ENCODE data around the gene DUS4L. TPM values are rescaled to one million over a fixed set of nuclear protein-coding genes. Genes with fewer than 3 reads are reported as not detected.

The DUS4L gene
- polyA plus RNA-seq, 6 donors from 2014 or later, result 0.91 to 10.0 (median 7.6) TPM

DNA sequence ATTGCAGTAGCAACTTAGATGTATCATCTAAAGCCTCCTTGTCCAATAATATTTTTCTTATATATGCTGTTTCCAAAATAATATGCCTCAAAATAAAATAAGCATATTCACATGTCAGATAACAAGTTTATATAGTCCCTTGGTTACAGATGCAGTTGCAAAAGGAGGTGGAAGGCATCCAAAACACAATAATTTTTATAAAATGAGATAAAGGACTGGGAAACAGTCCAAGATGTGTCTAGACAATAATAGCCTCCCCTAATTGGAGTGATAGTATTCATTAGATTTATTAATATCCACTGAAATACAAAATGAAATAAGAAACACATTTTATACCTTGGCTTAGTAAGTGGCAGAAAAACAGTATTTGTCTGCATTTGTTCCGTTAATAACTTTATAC lies 46.6 kb downstream of the DUS4L start:
- DNase-seq, result no peak
- Mint-ChIP-seq H3K9me3 (no peaks in the 10 kb centered on the region), H3K36me3 (peaks cover 11 to 26% of the 10 kb centered on the region in 2 donors), H3K4me3 (no peak overlapping the region), H3K27me3 (no peaks in the 10 kb centered on the region), H3K4me1 (no peaks in the 10 kb centered on the region), H3K27ac (no peak overlapping the region)
- ATAC-seq (ENCODE audit: low read depth in 2 of 2), result no peak

DNA sequence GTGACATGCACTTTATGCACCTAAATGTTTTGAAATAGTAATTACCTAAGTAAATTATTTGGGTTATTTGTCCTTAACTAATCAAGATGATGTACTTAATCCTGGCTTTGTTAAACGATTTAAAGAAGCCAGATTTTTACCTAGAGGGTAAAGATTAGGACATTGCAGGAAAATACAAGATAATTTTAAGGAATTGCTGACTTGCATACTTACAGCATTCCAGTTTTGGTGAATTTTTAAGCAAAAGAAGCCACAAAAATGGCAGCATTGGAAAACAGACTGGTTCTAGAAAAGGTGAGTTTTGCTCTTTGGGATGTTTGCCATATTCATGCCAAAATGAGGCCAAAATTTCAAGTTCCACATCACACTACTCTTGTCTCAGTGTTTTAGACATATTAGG lies 49.7 kb downstream of the DUS4L start:
- Mint-ChIP-seq H3K4me1 (no peaks in the 10 kb centered on the region), H3K4me3 (no peak overlapping the region), H3K36me3 (peaks cover 19 to 23% of the 10 kb centered on the region in 2 donors), H3K27ac (no peak overlapping the region), H3K9me3 (no peaks in the 10 kb centered on the region), H3K27me3 (no peaks in the 10 kb centered on the region)
- DNase-seq (no peak), ATAC-seq (ENCODE audit: low read depth in 2 of 2) (no peak)

DNA sequence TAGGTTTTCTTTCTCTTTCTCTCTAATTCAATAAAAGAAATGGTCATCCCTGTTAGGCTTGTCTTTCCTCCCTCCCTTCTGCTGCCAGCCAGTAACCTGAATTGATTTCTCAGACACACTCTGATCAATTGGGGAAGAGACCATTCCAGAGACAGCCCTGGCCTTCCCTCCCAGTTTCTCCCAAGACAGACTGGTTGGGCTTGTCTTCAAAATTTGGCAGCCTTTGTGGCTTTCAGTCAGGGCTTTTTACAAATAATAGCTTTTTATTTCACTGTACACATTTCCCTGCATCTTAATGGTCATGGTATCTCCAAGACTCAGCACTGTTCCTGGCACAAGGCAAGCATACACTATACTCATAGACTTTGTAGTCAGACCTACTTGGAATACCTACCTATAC lies 50.2 kb downstream of the DUS4L start:
- Mint-ChIP-seq H3K27ac (peak overlapping the region in 2 of 6 donors; percentile 49 to 69), H3K9me3 (no peaks in the 10 kb centered on the region), H3K4me3 (no peak overlapping the region), H3K4me1 (no peaks in the 10 kb centered on the region), H3K36me3 (peaks cover 15 to 18% of the 10 kb centered on the region in 2 donors), H3K27me3 (no peaks in the 10 kb centered on the region)
- no peak for DNase-seq
- no peak for ATAC-seq (ENCODE audit: low read depth in 2 of 2)

- Mint-ChIP-seq H3K27me3 (no peaks in the 10 kb centered on the region), H3K4me3 (no peak overlapping the region), H3K9me3 (no peaks in the 10 kb centered on the region), H3K27ac (no peak overlapping the region), H3K36me3 (peaks cover 10 to 13% of the 10 kb centered on the region in 2 donors), H3K4me1 (no peaks in the 10 kb centered on the region)
- ATAC-seq (ENCODE audit: low read depth in 2 of 2) (no peak), DNase-seq (no peak)
Observed at GRCh38 chr7:107614425-107614824, 50.7 kb downstream of the DUS4L start.

- Mint-ChIP-seq H3K4me1 (no peaks in the 10 kb centered on the region), H3K27ac (no peak overlapping the region), H3K36me3 (peaks cover 8 to 13% of the 10 kb centered on the region in 2 donors), H3K9me3 (no peaks in the 10 kb centered on the region), H3K4me3 (no peak overlapping the region), H3K27me3 (no peaks in the 10 kb centered on the region)
- ATAC-seq (ENCODE audit: low read depth in 2 of 2) (no peak), DNase-seq (no peak)
Observed at GRCh38 chr7:107615910-107616680, 52.3 kb downstream of the DUS4L start.

DNA sequence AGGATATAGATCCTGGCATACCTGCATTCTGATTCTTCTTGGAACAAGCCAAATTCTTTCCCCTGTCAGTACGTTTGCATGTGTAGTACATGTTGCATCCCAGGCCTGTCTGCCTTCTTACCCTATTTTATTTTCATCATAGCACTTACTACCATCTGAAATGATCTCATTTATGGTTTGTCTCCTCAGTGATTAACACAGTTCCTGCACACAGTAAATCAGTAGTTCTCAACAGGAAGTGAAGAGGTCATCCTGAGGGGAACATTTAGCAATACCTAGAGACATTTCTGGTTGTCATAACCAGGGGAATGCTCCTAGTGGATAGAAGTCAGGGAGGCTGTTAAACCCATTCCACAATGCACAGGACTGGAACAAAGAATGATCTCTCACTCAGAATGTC lies 58.7 kb downstream of the DUS4L start:
- DNase-seq (no peak), ATAC-seq (ENCODE audit: low read depth in 2 of 2) (no peak)
- no peak overlapping the region for H3K4me3 Mint-ChIP-seq
- H3K27ac Mint-ChIP-seq, result no peak overlapping the region
- no peaks in the 10 kb centered on the region for H3K27me3 Mint-ChIP-seq
- peaks cover 0 to 6% (median 0%) of the 10 kb centered on the region in 7 donors for H3K9me3 Mint-ChIP-seq
- no peaks in the 10 kb centered on the region for H3K4me1 Mint-ChIP-seq
- H3K36me3 Mint-ChIP-seq, result peaks cover 0 to 6% of the 10 kb centered on the region in 2 donors

GRCh38 chr7:107622894-107623293 lies 59.1 kb downstream of the DUS4L start:
- no peak for DNase-seq
- Mint-ChIP-seq H3K27me3 (no peaks in the 10 kb centered on the region), H3K27ac (no peak overlapping the region), H3K4me3 (no peak overlapping the region), H3K4me1 (peaks cover 0 to 3% (median 3%) of the 10 kb centered on the region in 3 donors), H3K36me3 (peaks cover 0 to 6% of the 10 kb centered on the region in 2 donors), H3K9me3 (peaks cover 0 to 6% (median 0%) of the 10 kb centered on the region in 7 donors)
- no peak for ATAC-seq (ENCODE audit: low read depth in 2 of 2)

GRCh38 chr7:107627002-107627401 lies 63.2 kb downstream of the DUS4L start:
- ATAC-seq (ENCODE audit: low read depth in 2 of 2) (no peak), DNase-seq (no peak)
- no peaks in the 10 kb centered on the region for H3K27me3 Mint-ChIP-seq
- peaks cover 11 to 38% (median 34%) of the 10 kb centered on the region in 3 donors for H3K4me1 Mint-ChIP-seq
- H3K36me3 Mint-ChIP-seq, result peaks cover 0 to 6% of the 10 kb centered on the region in 2 donors
- H3K9me3 Mint-ChIP-seq, result peaks cover 0 to 6% (median 0%) of the 10 kb centered on the region in 7 donors
- peak overlapping the region in 1 of 6 donors; percentile 21 for H3K27ac Mint-ChIP-seq
- no peak overlapping the region for H3K4me3 Mint-ChIP-seq

Other genes starting within 250 kb of the DUS4L start
- under 1 TPM in 4 of 6 donors, not detected in 2; 0.08 to 0.89 (median 0.33) TPM for gene GPR22, start 93.9 kb upstream of the DUS4L start, polyA plus RNA-seq (ENCODE audit: low read depth in 6 of 6)
- 10 to 100 TPM; 19.3 to 38.9 (median 23.4) TPM for gene COG5, start 51 bp upstream of the DUS4L start, polyA plus RNA-seq (ENCODE audit: low read depth in 6 of 6)
- gene BCAP29, start 16.3 kb downstream of the DUS4L start, polyA plus RNA-seq (ENCODE audit: low read depth in 6 of 6), result 10 to 100 TPM; 63.0 to 89.2 (median 77.5) TPM
- gene SLC26A4, start 96.9 kb downstream of the DUS4L start, polyA plus RNA-seq (ENCODE audit: low read depth in 6 of 6), result under 1 TPM in 2 of 6 donors, not detected in 4; 0.09 to 0.19 TPM
- gene CBLL1, start 180.2 kb downstream of the DUS4L start, polyA plus RNA-seq (ENCODE audit: low read depth in 6 of 6), result 100 to 1,000 TPM in 1 of 6 donors, 10 to 100 TPM in 5; 68.2 to 118 (median 75.4) TPM
- gene SLC26A3, start 239.3 kb downstream of the DUS4L start, polyA plus RNA-seq (ENCODE audit: low read depth in 6 of 6), result not detected

All from naive B cell (primary cell).